Measurements from ENCODE around the gene FNDC7. TPM values are rescaled to one million over a fixed set of nuclear protein-coding genes. Genes with fewer than 3 reads are reported as not detected.
"Not testable (repeated sequence)": the region's sequence is repeated elsewhere in the genome, so short reads cannot be mapped to it uniquely, and the experiment has no call there.

Gene FNDC7
- under 0.01 and 0.13 TPM in 2 replicates for total RNA-seq

- H3K27me3 ChIP-seq (ENCODE audit: control insufficient read depth, insufficient read depth, low read length) = no peaks in the 10 kb centered on the region
- H3K36me3 ChIP-seq (ENCODE audit: control insufficient read depth, insufficient read depth, low read length) = no peaks in the 10 kb centered on the region
- DNase-seq (ENCODE audit: low read depth) = no peak
- TF ChIP-seq CTCF (IDR thresholded peaks at IDR 0.05; ENCODE audit: insufficient read depth, low read length, severe bottlenecking) = no peak
- FAIRE-seq = no peak
- no peak within 1 kb of the TSS for H3K4me3 ChIP-seq (ENCODE audit: low read depth, low read length)
These were observed at the start of gene FNDC7 for GRCh38 chr1:108712606-108713150. Gene FNDC7 (plus strand): TSS chr1:108712908. CDS start chr1:108712934, 26 bp downstream.

- DNase-seq (ENCODE audit: low read depth) = no peak
- no peak for TF ChIP-seq CTCF (IDR thresholded peaks at IDR 0.05; ENCODE audit: insufficient read depth, low read length, severe bottlenecking)
- H3K4me3 ChIP-seq (ENCODE audit: low read depth, low read length) = no peak overlapping the region
- FAIRE-seq = no peak
- H3K36me3 ChIP-seq (ENCODE audit: control insufficient read depth, insufficient read depth, low read length) = no peaks in the 10 kb centered on the region
- H3K27me3 ChIP-seq (ENCODE audit: control insufficient read depth, insufficient read depth, low read length) = no peaks in the 10 kb centered on the region
These were observed 49.6 kb upstream of the FNDC7 start for GRCh38 chr1:108663074-108663473.

- no peak for TF ChIP-seq CTCF (IDR thresholded peaks at IDR 0.05; ENCODE audit: insufficient read depth, low read length, severe bottlenecking)
- no peak for FAIRE-seq
- Histone ChIP-seq H3K4me3 (ENCODE audit: low read depth, low read length) (no peak overlapping the region), H3K27me3 (ENCODE audit: control insufficient read depth, insufficient read depth, low read length) (no peaks in the 10 kb centered on the region), H3K36me3 (ENCODE audit: control insufficient read depth, insufficient read depth, low read length) (no peaks in the 10 kb centered on the region)
- no peak for DNase-seq (ENCODE audit: low read depth)
These were observed 48.2 kb upstream of the FNDC7 start for GRCh38 chr1:108664481-108664880.

GRCh38 chr1:108665067-108665466, 47.6 kb upstream of the FNDC7 start:
- FAIRE-seq = no peak
- no peak overlapping the region for H3K4me3 ChIP-seq (ENCODE audit: low read depth, low read length)
- DNase-seq (ENCODE audit: low read depth) = no peak
- TF ChIP-seq CTCF (IDR thresholded peaks at IDR 0.05; ENCODE audit: insufficient read depth, low read length, severe bottlenecking) = no peak
- H3K27me3 ChIP-seq (ENCODE audit: control insufficient read depth, insufficient read depth, low read length) = no peaks in the 10 kb centered on the region
- no peaks in the 10 kb centered on the region for H3K36me3 ChIP-seq (ENCODE audit: control insufficient read depth, insufficient read depth, low read length)

GRCh38 chr1:108665771-108666170, 46.9 kb upstream of the FNDC7 start:
- FAIRE-seq (no peak), DNase-seq (ENCODE audit: low read depth) (no peak)
- Histone ChIP-seq H3K36me3 (ENCODE audit: control insufficient read depth, insufficient read depth, low read length) (no peaks in the 10 kb centered on the region), H3K27me3 (ENCODE audit: control insufficient read depth, insufficient read depth, low read length) (no peaks in the 10 kb centered on the region), H3K4me3 (ENCODE audit: low read depth, low read length) (no peak overlapping the region)
- no peak for TF ChIP-seq CTCF (IDR thresholded peaks at IDR 0.05; ENCODE audit: insufficient read depth, low read length, severe bottlenecking)

- DNase-seq (ENCODE audit: low read depth); H3K36me3 ChIP-seq (ENCODE audit: control insufficient read depth, insufficient read depth, low read length); H3K4me3 ChIP-seq (ENCODE audit: low read depth, low read length); FAIRE-seq; H3K27me3 ChIP-seq (ENCODE audit: control insufficient read depth, insufficient read depth, low read length): not testable (repeated sequence)
These were observed 45.3 kb upstream of the FNDC7 start for GRCh38 chr1:108667422-108667821.
